IMR-90 (cell line): ENCODE data around the gene SLITRK5.

Experiments
- CEBPB ChIP-seq: IDR thresholded peaks from 2 replicates; pipeline ENCODE4 v1.6.1; 2012; ENCODE audit warnings: low read depth, low read length, improper control_type of control experiment
- FOS ChIP-seq: fragments of 150-350 bp; IDR thresholded peaks from 2 replicates; pipeline ENCODE4 v1.6.1; 2016; ENCODE audit warnings: low read depth, low read length
- MAFK ChIP-seq: IDR thresholded peaks from 2 replicates; pipeline ENCODE4 v1.6.1; 2012; ENCODE audit warnings: low read depth, low read length, improper control_type of control experiment
- POLR2A ChIP-seq: IDR thresholded peaks from 2 replicates; pipeline ENCODE4 v1.6.1; 2012; ENCODE audit warnings: mild to moderate bottlenecking, low read depth, low read length
- RAD21 ChIP-seq: IDR thresholded peaks from 2 replicates; pipeline ENCODE4 v1.6.1; 2012; ENCODE audit warnings: low read length, improper control_type of control experiment
- RCOR1 ChIP-seq: IDR thresholded peaks from 2 replicates; pipeline ENCODE4 v1.6.1; 2012; ENCODE audit warnings: mild to moderate bottlenecking, low read length, improper control_type of control experiment; ENCODE audit not compliant: insufficient replicate concordance
- RFX5 ChIP-seq: IDR thresholded peaks from 2 replicates; pipeline ENCODE4 v1.8.0; 2012; ENCODE audit warnings: low read depth, mild to moderate bottlenecking, low read length, moderate library complexity
- SMC3 ChIP-seq: fragments of 150-350 bp; IDR thresholded peaks from 2 replicates; pipeline ENCODE4 v1.6.1; 2016; ENCODE audit warnings: low read depth, mild to moderate bottlenecking, antibody characterized with exemption, low read length, moderate library complexity
- TF ChIP-seq, protein P1 (sequence below): conservative IDR thresholded peaks from 2 replicates; pipeline ENCODE4 v1.5.1; 2012; ENCODE audit warnings: mild to moderate bottlenecking, low read depth, low read length, improper control_type of control experiment

DNA sequence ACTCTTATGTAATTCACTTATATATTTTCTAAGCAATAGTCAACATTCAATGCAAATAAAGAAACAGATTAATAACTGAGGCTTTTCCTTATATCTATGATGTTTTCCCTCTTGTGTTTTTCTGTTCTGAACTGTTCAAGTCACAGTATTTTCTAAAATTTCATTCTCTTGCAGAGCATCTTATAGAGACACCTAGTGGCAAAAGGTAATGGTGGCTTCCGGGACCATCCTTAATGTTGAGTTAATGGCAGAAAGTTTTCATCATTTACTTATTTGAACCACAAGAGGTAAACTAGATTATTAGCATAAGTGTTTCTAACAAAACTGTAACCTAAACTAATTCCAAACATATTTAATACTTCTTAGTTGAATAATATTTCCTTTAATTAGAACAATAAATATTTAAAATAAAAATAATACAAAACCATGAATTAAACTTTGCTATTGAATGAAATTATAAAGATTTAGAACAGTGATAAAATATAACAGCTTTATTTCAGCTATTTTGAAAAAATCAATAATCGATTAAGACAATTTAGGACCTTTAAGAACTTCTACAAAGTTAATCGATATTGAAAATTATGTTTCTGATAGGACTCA lies 1.7 kb upstream of the SLITRK5 start:
- TF ChIP-seq CEBPB (no peak), POLR2A (no peak), FOS (no peak), RAD21 (peak; percentile 20; the same call in 1 of the 2 replicates), RFX5 (no peak), MAFK (no peak), RCOR1 (no peak), SMC3 (no peak)
- TF ChIP-seq, protein P1, sequence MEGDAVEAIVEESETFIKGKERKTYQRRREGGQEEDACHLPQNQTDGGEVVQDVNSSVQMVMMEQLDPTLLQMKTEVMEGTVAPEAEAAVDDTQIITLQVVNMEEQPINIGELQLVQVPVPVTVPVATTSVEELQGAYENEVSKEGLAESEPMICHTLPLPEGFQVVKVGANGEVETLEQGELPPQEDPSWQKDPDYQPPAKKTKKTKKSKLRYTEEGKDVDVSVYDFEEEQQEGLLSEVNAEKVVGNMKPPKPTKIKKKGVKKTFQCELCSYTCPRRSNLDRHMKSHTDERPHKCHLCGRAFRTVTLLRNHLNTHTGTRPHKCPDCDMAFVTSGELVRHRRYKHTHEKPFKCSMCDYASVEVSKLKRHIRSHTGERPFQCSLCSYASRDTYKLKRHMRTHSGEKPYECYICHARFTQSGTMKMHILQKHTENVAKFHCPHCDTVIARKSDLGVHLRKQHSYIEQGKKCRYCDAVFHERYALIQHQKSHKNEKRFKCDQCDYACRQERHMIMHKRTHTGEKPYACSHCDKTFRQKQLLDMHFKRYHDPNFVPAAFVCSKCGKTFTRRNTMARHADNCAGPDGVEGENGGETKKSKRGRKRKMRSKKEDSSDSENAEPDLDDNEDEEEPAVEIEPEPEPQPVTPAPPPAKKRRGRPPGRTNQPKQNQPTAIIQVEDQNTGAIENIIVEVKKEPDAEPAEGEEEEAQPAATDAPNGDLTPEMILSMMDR = peak; percentile 40
